Upper lobe of right lung (tissue), 1 donor: ENCODE data around the gene KRT35. TPM values are rescaled to one million over a fixed set of nuclear protein-coding genes. Genes with fewer than 3 reads are reported as not detected.

Experiments used
- ATAC-seq: fragments of 200-7000 bp; cut with Tn5 transposase; one replicate; pipeline ENCODE4 v1.9.1; 2020; ENCODE audit warnings: mild to moderate bottlenecking, moderate library complexity
- DNase-seq: peaks from one replicate; pipeline ENCODE4 v3.0.0-alpha.2; 2020
- H3K27ac ChIP-seq: fragments of 200-600 bp; one replicate; pipeline ENCODE4 v1.8.0; 2022
- H3K27me3 ChIP-seq: fragments of 200-600 bp; one replicate; pipeline ENCODE4 v1.8.0; 2022; ENCODE audit warnings: mild to moderate bottlenecking
- H3K36me3 ChIP-seq: fragments of 200-600 bp; one replicate; pipeline ENCODE4 v1.8.0; 2022
- H3K4me1 ChIP-seq: fragments of 200-600 bp; one replicate; pipeline ENCODE4 v1.8.0; 2022
- H3K4me3 ChIP-seq: fragments of 200-600 bp; one replicate; pipeline ENCODE4 v1.8.0; 2022; ENCODE audit warnings: mild to moderate bottlenecking
- H3K9me3 ChIP-seq: fragments of 200-600 bp; one replicate; pipeline ENCODE4 v1.8.0; 2022
- CTCF ChIP-seq: fragments of 200-600 bp; IDR thresholded peaks from one replicate; pipeline ENCODE4 v1.8.0; 2022; ENCODE audit warnings: antibody characterized with exemption
- intact Hi-C: fragments of 100-400 bp; cut with DNase I; formaldehyde crosslinking; loops from one replicate; pipeline ENCODE4 v1.11.0; 2022
- total RNA-seq: library from RNA; stranded (reverse); fragmentation: NEBNext Ultra II Directional; extraction: Animal tissue kit (Norgen Biotek cat#: 25700); gene quantifications from one replicate; pipeline ENCODE4 v1.2.1, GENCODE V29; 2021
- donor health status: DM: no; HTN: yes; CAD: no; lungs with severe emphysema.

The KRT35 gene
- total RNA-seq, 1 donor from 2014 or later = not detected

GRCh38 chr17:41448506-41448905 lies 32.4 kb downstream of the KRT35 start:
- intact Hi-C loops = no loop called here
- Histone ChIP-seq H3K4me1 (no peaks in the 10 kb centered on the region), H3K36me3 (no peaks in the 10 kb centered on the region), H3K27me3 (no peaks in the 10 kb centered on the region), H3K4me3 (no peak overlapping the region), H3K27ac (no peak overlapping the region), H3K9me3 (no peaks in the 10 kb centered on the region)
- TF ChIP-seq CTCF = no peak
- no peak for DNase-seq
- peak; percentile 42 for ATAC-seq

GRCh38 chr17:41446806-41447205 lies 34.1 kb downstream of the KRT35 start:
- no peak overlapping the region for H3K27ac ChIP-seq
- no peak for DNase-seq
- no peak for ATAC-seq
- no peak overlapping the region for H3K4me3 ChIP-seq
- H3K9me3 ChIP-seq = no peaks in the 10 kb centered on the region
- no peaks in the 10 kb centered on the region for H3K27me3 ChIP-seq
- no peak for TF ChIP-seq CTCF
- H3K4me1 ChIP-seq = no peaks in the 10 kb centered on the region
- intact Hi-C loops = no loop called here
- no peaks in the 10 kb centered on the region for H3K36me3 ChIP-seq

- Histone ChIP-seq H3K27ac (no peak overlapping the region), H3K4me1 (no peaks in the 10 kb centered on the region), H3K36me3 (no peaks in the 10 kb centered on the region), H3K9me3 (no peaks in the 10 kb centered on the region), H3K4me3 (no peak overlapping the region), H3K27me3 (no peaks in the 10 kb centered on the region)
- intact Hi-C loops = no loop called here
- ATAC-seq (no peak), DNase-seq (no peak)
- no peak for TF ChIP-seq CTCF
These were observed 36.3 kb downstream of the KRT35 start for GRCh38 chr17:41444640-41445039.

GRCh38 chr17:41444186-41444585 lies 36.8 kb downstream of the KRT35 start:
- no peaks in the 10 kb centered on the region for H3K4me1 ChIP-seq
- H3K36me3 ChIP-seq = no peaks in the 10 kb centered on the region
- ATAC-seq = no peak
- no peaks in the 10 kb centered on the region for H3K9me3 ChIP-seq
- no peaks in the 10 kb centered on the region for H3K27me3 ChIP-seq
- no peak overlapping the region for H3K4me3 ChIP-seq
- no peak overlapping the region for H3K27ac ChIP-seq
- intact Hi-C loops = no loop called here
- TF ChIP-seq CTCF = no peak
- DNase-seq = no peak

- no peak for ATAC-seq
- no peaks in the 10 kb centered on the region for H3K9me3 ChIP-seq
These were observed 38.2 kb downstream of the KRT35 start for GRCh38 chr17:41442739-41443138.

More at GRCh38 chr17:41442739-41443138, 38.2 kb downstream of the KRT35 start:
- H3K4me3 ChIP-seq = no peak overlapping the region
- no peaks in the 10 kb centered on the region for H3K4me1 ChIP-seq
- TF ChIP-seq CTCF = no peak
- H3K27me3 ChIP-seq = no peaks in the 10 kb centered on the region
- H3K27ac ChIP-seq = no peak overlapping the region
- DNase-seq = no peak
- no peaks in the 10 kb centered on the region for H3K36me3 ChIP-seq
- intact Hi-C loops = no loop called here
